HG02623 (cell line): ENCODE measurements around the gene GPX3.

Experiments used
- ATAC-seq: cut with Tn5 transposase; IDR thresholded peaks from one replicate; pipeline ENCODE4 v1.9.1; 2021; ENCODE audit warnings: moderate library complexity; ENCODE audit not compliant: unreplicated experiment

The GPX3 gene

DNA sequence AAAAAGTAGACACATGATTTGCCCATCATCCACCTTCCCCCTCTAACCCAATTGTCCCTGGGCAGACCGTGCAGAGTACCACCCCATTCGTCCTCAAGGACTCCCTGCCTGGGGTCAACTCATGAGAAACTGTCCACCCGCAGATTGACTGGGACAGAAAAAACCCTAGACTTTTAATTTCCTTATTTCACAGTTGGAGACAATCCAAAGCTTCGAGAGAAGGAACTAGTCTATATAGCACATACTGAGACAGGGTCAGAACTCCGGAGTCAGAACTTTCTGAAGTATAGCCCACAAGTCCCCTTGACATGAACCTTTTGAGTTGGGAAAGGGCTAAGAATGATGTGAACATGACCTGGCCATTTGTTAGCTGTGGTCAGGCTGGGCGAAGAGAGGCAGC, 7.5 kb upstream of the GPX3 start:
- ATAC-seq = no peak

- no peak for ATAC-seq
These were observed 5.6 kb upstream of the GPX3 start for GRCh38 chr5:151014680-151015343.

DNA sequence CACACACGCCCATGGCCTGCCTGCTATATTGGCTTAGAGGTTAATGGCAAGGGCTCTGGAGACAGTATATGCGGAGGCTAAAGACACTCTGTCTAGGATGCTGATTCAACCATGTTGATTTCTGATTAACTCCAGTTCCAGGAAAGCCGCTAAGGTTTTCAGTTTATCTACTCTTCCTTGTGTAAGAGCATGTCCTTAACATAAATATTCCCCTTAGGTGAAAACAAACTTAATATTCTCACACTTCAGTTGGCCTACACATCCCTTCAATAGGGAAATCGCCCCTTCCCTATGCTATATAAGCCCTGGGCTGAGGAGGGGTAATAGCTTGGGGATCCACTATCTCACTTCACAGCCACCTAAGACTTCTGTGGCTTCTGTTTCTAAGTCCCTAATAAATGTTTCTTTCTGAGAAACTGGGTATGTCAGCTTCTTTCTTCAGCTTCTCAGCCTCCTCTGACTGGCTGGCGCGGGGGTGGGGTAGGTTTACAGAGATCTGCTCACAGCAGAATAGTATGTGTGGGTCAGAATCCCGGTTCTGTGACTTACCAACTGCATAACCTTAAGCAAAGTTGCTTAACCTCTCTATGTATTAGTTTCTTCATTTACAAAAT, 4.3 kb upstream of the GPX3 start:
- ATAC-seq = no peak

GRCh38 chr5:151016700-151017099, 3.7 kb upstream of the GPX3 start:
- no peak for ATAC-seq

DNA sequence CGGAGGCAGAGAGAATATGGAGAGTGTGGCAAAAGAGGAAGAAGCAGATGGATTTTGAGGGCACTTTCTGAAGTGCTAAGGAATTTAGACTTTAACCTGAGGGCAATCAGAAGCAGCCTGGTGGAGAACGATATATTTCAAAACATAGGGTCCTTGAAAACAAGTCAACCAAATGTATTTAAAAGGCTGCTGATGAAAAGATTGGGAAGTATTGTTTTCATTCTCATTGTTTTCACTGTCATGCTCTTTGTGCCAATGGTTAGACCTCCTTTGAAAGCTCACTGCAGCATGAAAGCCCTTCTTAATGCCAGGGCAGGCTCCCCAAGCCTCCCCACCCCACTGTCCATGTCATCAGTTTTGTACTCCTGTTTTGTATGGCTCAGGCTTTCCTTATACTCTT, 2.5 kb upstream of the GPX3 start:
- ATAC-seq = no peak

GRCh38 chr5:151018846-151019245, 1.5 kb upstream of the GPX3 start:
- no peak for ATAC-seq

DNA sequence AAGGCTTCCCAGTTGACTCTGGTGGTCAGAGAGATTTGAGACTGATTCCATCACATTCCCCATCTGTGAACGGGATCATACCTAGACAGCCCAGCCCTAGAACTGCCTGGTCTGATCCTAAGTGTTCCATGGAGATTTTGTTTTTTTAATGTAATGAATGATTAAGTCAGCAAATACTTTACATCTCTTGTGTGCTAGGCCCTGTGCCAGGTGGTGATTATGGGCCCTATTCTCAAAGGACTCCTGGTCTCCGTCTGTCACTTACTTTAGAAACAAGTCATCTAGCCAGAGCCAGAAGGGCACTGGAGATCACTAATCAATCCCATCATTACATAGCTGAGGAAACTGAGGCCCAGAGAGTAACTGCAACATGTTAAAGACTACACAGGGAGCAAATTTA, 1.1 kb upstream of the GPX3 start:
- no peak for ATAC-seq

DNA sequence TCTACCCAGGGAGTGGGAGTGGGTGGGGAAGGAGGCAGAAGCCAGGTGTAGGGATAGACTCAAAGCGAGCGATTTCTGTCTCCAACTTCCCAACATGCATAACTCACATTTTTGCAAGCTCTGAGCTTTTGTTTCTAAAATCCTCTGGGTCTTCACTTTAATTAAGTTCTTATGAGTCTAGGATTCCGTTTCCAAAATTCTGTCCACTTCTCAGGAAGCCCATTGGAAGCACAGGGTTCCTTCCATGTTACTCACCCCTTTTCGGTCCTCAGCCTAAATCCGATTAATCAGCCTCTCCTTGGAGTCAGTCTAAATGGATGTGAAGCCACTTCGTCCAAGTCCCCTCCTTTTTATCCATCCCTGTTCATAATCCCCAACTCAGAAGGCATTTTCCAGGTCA, 1.4 kb downstream of the GPX3 start:
- no peak for ATAC-seq

DNA sequence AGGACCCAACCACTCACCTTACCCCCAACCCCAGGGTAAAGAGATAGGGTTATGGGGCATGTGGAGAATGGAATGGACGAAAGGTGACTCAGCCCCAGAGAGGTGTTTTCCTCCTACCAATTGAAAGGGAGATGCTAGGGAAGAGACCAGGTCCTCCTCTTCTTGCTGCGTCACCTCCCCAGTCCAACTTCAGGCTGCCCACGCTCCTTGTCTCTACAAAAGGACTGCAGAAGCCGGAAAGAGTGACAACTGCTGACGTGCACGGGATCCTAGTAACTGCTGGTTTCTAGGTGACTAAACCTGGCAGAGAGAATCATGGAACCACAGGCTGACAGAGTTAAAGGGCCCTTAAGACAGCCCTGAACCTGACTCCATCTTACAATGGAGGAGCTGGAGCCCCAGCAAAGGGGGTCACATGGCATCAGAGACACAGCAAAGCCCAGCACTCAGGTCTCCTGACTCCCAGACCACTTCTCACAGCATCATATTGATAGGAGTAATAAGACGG, 2.2 kb downstream of the GPX3 start:
- no peak for ATAC-seq

DNA sequence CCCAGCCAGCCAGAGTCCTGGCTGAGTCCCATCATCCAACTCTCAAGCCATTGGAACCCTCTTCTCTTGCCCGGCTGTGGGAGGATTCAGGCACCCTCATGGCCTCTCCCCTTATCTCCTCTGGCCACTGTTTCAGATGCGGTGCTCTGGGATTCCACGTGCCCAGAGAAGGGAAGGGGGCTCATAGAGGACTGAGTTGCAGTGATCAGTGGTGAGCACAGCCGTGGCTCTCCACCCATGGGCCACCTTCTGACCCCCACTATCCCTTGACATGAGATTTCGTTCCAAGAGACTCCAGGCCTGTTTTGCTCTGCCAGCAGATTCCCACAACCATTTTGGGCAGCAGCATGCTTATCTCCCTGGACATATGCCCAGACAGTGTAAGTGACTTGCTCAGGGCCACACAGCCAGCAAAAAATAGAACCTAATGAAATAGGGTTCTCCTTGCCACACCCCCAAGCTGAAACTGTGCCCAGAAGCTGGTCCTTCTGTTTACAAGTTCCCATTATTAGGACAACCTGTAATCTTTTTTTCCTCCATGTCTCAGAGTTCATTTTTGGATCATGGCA, 2.7 kb downstream of the GPX3 start:
- no peak for ATAC-seq

DNA sequence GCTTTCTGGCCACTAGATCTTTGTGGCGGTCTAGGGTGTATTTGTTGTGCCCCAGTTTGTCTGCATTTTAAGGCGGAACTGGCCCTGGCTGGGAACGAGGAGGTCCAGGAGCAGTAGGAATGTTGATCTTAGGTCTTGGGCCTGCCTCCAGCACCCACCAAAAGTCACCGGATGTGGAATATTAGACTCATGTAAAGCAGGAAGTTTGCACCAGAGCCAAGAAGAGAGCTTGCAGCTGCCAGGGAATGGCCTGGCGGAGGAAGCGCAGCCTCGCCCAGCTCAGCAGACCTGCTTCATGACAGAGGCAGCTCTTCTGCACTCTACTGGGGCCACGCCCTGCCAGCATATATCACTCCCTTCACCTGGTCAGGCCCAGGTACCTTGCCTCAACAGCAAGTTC, 3.3 kb downstream of the GPX3 start:
- no peak for ATAC-seq

DNA sequence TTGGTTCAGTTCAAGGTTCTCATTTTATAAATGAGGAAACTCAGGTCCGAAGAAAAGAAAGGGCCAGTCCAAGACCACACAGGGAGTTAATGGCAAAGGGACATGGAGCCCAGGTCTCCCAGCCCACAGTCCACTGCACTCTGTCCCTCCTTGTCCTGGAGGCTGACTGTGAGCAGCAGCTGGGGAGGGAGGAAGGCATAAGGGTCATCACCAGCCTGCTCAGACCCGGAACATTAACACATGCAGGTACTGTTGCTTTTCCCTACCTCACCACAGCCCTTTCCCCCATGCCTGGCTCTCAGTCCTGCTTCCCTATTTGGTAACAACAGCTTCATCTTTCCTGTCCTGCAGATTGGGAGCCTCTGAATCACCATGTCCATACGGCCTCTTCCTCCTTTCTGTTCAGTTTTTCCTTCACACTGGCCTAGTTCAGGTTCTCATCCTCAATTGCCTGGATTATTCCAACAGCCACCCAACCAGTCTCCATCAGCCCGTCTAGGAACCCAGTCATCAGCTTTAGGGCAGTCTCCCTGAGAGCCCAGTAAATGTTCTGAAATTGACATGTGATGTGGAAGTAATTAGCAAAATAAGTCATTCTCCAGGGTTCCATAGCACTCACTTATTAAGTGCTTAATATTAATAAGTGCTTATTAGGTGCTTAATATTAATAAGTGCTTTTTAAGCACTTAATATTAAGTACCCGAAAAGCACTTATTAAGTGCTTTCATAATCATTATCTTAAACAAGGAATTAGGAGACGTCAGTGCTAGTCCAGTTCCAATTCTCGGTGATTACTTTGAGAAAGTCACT, 4.3 kb downstream of the GPX3 start:
- no peak for ATAC-seq

DNA sequence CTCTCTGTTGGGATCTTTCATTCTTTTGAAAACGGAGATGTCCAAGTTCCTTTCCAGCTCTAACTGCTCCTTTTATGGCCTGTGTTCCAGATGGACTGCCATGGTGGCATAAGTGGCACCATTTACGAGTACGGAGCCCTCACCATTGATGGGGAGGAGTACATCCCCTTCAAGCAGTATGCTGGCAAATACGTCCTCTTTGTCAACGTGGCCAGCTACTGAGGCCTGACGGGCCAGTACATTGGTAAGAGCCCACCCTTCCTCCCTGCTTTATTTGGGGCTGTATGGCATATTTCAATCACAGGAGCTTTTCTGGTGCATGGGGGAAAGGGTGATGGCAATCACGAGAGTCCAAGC, 4.8 kb downstream of the GPX3 start:
- ATAC-seq = no peak

GRCh38 chr5:151026088-151026487, 5.7 kb downstream of the GPX3 start:
- ATAC-seq = no peak

DNA sequence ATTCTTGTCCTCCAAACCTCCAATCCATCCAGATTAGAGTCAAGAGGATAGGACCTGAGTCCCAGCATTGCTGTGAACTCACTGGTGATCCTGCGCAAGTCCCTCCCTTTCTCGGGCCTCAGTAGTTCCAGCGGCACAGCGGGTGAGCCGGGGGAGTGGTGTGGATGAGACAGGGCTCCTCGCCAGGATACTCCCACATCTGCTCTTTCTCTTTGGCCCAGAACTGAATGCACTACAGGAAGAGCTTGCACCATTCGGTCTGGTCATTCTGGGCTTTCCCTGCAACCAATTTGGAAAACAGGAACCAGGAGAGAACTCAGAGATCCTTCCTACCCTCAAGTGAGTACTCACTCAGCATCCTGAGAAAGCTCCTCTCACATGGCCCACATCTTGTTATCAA, 6.3 kb downstream of the GPX3 start:
- no peak for ATAC-seq

DNA sequence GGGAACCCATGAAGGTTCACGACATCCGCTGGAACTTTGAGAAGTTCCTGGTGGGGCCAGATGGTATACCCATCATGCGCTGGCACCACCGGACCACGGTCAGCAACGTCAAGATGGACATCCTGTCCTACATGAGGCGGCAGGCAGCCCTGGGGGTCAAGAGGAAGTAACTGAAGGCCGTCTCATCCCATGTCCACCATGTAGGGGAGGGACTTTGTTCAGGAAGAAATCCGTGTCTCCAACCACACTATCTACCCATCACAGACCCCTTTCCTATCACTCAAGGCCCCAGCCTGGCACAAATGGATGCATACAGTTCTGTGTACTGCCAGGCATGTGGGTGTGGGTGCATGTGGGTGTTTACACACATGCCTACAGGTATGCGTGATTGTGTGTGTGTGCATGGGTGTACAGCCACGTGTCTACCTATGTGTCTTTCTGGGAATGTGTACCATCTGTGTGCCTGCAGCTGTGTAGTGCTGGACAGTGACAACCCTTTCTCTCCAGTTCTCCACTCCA, 7.6 kb downstream of the GPX3 start:
- ATAC-seq = no peak

DNA sequence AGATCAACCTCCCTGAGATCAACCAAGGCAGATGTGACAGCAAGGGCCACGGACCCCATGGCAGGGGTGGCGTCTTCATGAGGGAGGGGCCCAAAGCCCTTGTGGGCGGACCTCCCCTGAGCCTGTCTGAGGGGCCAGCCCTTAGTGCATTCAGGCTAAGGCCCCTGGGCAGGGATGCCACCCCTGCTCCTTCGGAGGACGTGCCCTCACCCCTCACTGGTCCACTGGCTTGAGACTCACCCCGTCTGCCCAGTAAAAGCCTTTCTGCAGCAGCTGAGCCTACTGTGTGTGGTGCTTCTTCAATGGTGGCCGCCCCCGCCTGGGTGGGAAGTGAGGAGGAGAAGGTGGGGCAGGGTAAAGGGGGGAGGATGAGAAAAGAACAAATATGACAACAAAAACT, 8.3 kb downstream of the GPX3 start:
- ATAC-seq = no peak

DNA sequence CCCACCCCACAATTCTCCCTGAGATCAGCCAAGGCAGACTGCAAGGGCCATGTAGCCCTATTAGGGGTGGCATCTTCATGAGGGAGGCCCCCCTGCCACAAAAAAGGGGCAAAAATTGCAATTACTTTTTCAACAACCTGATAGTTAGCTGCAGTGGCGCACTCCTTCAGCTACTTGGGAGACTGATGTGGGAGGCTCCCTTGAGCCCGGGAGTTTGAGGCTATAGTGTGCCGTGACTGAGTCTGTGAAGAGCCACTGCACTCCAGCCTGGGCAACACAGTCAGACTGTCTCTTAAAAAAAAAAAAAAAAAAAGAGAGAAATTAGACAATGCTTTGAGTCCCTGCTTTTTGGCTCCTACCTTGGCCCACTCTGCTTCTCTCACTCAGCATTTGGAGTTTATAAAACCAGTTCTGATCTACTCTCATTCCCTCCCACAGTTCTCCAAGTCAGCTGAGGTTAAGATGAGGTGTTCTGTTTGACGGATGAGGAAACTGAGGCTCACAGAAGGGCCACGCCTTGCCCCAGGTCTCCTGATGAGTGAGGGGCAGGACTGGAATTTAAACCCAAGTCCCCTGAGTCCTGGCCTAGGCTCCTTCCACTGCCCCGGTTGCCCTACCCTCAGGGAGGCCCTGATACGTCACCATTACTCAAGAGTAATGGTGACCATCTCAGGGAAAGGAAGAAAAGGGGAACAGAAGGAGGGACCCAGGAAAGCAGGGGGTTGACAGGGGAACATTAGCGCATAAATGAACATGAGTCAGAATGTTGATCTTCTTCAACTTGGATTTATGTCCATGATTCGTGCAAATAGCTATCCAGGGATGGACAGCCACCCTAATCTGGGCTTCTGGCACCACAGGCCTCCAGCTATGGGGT, 9.0 kb downstream of the GPX3 start:
- ATAC-seq = no peak

GRCh38 chr5:151030056-151030336, 9.6 kb downstream of the GPX3 start:
- ATAC-seq = no peak

- ATAC-seq = no peak
These were observed 10.0 kb downstream of the GPX3 start for GRCh38 chr5:151030379-151030778.

DNA sequence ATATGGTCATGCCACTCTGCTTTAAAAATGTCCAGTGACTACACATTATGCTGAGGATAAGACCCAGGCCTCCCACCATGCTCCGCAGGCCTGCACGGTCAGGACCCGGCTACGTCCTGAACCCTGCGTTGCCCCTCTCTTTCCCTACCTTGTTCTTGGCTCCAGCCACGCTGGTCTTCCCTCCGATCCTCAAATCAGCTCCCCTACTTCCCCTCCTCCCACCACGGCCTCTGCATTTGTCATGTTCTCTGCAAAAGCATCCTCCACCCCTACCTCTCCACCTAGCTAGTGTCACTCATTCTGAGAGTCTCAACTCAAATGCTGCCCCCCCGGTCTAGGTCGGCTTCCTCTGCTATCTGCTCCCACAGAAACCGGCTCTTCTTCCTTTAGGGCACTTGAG, 11.2 kb downstream of the GPX3 start:
- ATAC-seq = no peak
